Retina (tissue), 1 donor: ENCODE results near the gene DIAPH3.

ENCODE experiments used
- DNase-seq: peaks from one replicate; pipeline ENCODE4 v3.0.0-alpha.2; 2016

The DIAPH3 gene

GRCh38 chr13:59957438-59957837 is 206.3 kb downstream of the DIAPH3 start:
- no peak for DNase-seq

- DNase-seq, result no peak
Observed at GRCh38 chr13:59954601-59955000, 209.1 kb downstream of the DIAPH3 start.

- DNase-seq, result no peak
Observed at GRCh38 chr13:59951011-59951410, 212.7 kb downstream of the DIAPH3 start.

GRCh38 chr13:59950266-59950665 is 213.5 kb downstream of the DIAPH3 start:
- DNase-seq, result no peak

GRCh38 chr13:59948686-59949085 is 215.0 kb downstream of the DIAPH3 start:
- no peak for DNase-seq

GRCh38 chr13:59946944-59947343 is 216.8 kb downstream of the DIAPH3 start:
- DNase-seq, result no peak

- DNase-seq, result no peak
Observed at GRCh38 chr13:59931621-59932020, 232.1 kb downstream of the DIAPH3 start.

- DNase-seq, result no peak
Observed at GRCh38 chr13:59924256-59924655, 239.5 kb downstream of the DIAPH3 start.

GRCh38 chr13:59915252-59915651 is 248.5 kb downstream of the DIAPH3 start:
- no peak for DNase-seq

GRCh38 chr13:59914556-59914955 is 249.2 kb downstream of the DIAPH3 start:
- DNase-seq, result no peak

GRCh38 chr13:59906413-59907049 is 257.2 kb downstream of the DIAPH3 start:
- DNase-seq, result peak; percentile 33

- DNase-seq, result no peak
Observed at GRCh38 chr13:59901191-59901590, 262.5 kb downstream of the DIAPH3 start.

- no peak for DNase-seq
Observed at GRCh38 chr13:59898066-59898465, 265.7 kb downstream of the DIAPH3 start.

GRCh38 chr13:59893266-59893665 is 270.5 kb downstream of the DIAPH3 start:
- DNase-seq, result no peak

- no peak for DNase-seq
Observed at GRCh38 chr13:59891053-59891452, 272.7 kb downstream of the DIAPH3 start.

- DNase-seq, result no peak
Observed at GRCh38 chr13:59890054-59890453, 273.7 kb downstream of the DIAPH3 start.

GRCh38 chr13:59888408-59888807 is 275.3 kb downstream of the DIAPH3 start:
- no peak for DNase-seq

GRCh38 chr13:59885076-59885475 is 278.7 kb downstream of the DIAPH3 start:
- no peak for DNase-seq

GRCh38 chr13:59883885-59884284 is 279.8 kb downstream of the DIAPH3 start:
- DNase-seq, result no peak

- no peak for DNase-seq
Observed at GRCh38 chr13:59880468-59880867, 283.3 kb downstream of the DIAPH3 start.

- DNase-seq, result no peak
Observed at GRCh38 chr13:59879281-59879680, 284.4 kb downstream of the DIAPH3 start.

GRCh38 chr13:59877933-59878332 is 285.8 kb downstream of the DIAPH3 start:
- DNase-seq, result no peak

- DNase-seq, result no peak
Observed at GRCh38 chr13:59874973-59875372, 288.8 kb downstream of the DIAPH3 start.

- DNase-seq, result no peak
Observed at GRCh38 chr13:59873856-59874255, 289.9 kb downstream of the DIAPH3 start.

GRCh38 chr13:59873309-59873708 is 290.4 kb downstream of the DIAPH3 start:
- DNase-seq, result no peak
